Vagina (tissue), 2 donors: Measurements from ENCODE around the gene PTGES3L. TPM values are rescaled to one million over a fixed set of nuclear protein-coding genes. Genes with fewer than 3 reads are reported as not detected.

Source experiments
- DNase-seq, 2 donors: peaks; one replicate each; pipeline ENCODE4 v3.0.0-alpha.2; 2017; ENCODE audit errors: extremely low spot score in 2 of 2
- H3K27ac ChIP-seq: fragments of 200-600 bp; sonication (generic); one replicate; pipeline ENCODE4 v1.5.1; 2019
- H3K27me3 ChIP-seq: fragments of 200-600 bp; sonication (generic); one replicate; pipeline ENCODE4 v1.5.1; 2019
- H3K36me3 ChIP-seq, 2 donors: fragments of 200-600 bp; sonication (generic); one replicate each; pipeline ENCODE4 v1.5.1; 2017 to 2019
- H3K4me1 ChIP-seq: fragments of 200-600 bp; sonication (generic); one replicate; pipeline ENCODE4 v1.5.1; 2019
- H3K4me3 ChIP-seq, 2 donors: fragments of 200-600 bp; sonication (generic); 1 replicate in 1 of 2; 2 replicates in 1 of 2; pipeline ENCODE4 v1.5.1; 2016 to 2019
- H3K9me3 ChIP-seq: fragments of 200-600 bp; sonication (generic); one replicate; pipeline ENCODE4 v1.5.1; 2019
- POLR2A ChIP-seq, 2 donors: fragments of 450-650 bp; IDR thresholded peaks; one replicate each; pipeline ENCODE4 v1.6.1; 2017; ENCODE audit warnings: antibody characterized with exemption in 2 of 2, mild to moderate bottlenecking in 2 of 2, moderate library complexity in 2 of 2
- POLR2AphosphoS5 ChIP-seq, 2 donors: sonication (generic); formaldehyde crosslinking; IDR thresholded peaks; one replicate each; pipeline ENCODE4 v1.9.0; 2017; ENCODE audit warnings: antibody characterized with exemption in 2 of 2, mild to moderate bottlenecking in 2 of 2, low read depth in 1 of 2; ENCODE audit not compliant: insufficient read depth in 1 of 2
- intact Hi-C: fragments of 100-400 bp; cut with DNase I; formaldehyde crosslinking; loops from one replicate; pipeline ENCODE4 v1.15.1; 2023
- total RNA-seq: library from RNA; depleted of rRNA; stranded (reverse); fragments of >200 nt; gene quantifications from one replicate; pipeline ENCODE4 v1.2.3, GENCODE V29; 2016
- TF ChIP-seq, protein P1 (sequence below), 3 experiments: fragments of 450-650 bp in 2 of 3; fragments of 200-600 bp in 1 of 3; sonication (generic) in 1 of 3; IDR thresholded peaks; one replicate each; pipeline ENCODE4 v1.5.1; 2017 to 2019; ENCODE audit warnings: antibody characterized with exemption in 3 of 3, mild to moderate bottlenecking in 2 of 3, moderate library complexity in 2 of 3

The PTGES3L gene
- total RNA-seq, 1 donor from 2014 or later = 1.5 TPM

DNA sequence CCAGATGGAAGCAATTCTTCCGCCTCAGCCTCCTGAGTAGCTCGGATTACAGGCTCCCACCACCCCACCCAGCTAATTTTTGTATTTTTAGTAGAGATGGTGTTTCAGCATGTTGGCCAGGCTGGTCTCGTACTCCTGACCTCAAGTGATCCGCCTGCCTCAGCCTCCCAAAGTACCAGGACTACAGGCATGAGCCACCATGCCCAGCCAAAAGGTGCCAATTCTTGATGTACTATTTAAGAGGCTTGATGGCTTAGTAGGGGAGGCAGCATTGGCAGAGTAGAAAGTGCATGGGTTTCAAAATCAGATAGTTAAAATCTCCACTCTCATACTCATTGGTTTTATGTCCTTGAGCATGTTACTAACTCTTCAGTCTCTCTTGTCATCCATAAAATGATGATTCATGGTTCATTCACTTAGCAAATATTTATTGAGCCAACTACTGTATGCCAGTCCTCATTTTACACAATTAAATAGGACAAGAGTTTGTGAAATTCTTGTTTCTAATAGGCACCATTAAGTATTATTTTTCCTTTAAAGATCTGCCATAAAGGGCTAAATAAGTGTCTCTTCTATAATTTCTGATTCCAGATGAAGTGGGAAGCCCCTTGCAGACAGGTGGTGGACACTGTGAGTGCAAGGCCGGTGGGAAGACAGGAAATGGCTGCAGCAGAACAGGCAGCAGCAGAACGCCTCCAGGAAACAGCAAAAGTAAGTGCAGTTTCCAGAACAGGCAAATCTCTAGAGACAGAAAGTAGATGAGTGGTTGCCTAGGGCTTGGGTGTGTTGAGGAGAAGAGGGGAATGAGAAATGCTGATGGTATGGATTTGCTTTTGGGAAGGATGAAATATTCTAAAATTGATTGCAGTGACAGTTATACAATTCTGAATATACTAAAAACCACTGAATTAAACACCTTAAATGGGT lies 10.1 kb upstream of the PTGES3L start:
- Histone ChIP-seq H3K27ac (no peak overlapping the region), H3K4me1 (no peaks in the 10 kb centered on the region), H3K36me3 (peaks cover 0 to 56% of the 10 kb centered on the region in 2 donors), H3K9me3 (no peaks in the 10 kb centered on the region), H3K27me3 (no peaks in the 10 kb centered on the region), H3K4me3 (no peak overlapping the region)
- TF ChIP-seq POLR2AphosphoS5 (IDR thresholded peaks at IDR 0.05; ENCODE audit: insufficient read depth in 1 of 2, low read depth in 1 of 2) = no peak
- TF ChIP-seq, protein P1, sequence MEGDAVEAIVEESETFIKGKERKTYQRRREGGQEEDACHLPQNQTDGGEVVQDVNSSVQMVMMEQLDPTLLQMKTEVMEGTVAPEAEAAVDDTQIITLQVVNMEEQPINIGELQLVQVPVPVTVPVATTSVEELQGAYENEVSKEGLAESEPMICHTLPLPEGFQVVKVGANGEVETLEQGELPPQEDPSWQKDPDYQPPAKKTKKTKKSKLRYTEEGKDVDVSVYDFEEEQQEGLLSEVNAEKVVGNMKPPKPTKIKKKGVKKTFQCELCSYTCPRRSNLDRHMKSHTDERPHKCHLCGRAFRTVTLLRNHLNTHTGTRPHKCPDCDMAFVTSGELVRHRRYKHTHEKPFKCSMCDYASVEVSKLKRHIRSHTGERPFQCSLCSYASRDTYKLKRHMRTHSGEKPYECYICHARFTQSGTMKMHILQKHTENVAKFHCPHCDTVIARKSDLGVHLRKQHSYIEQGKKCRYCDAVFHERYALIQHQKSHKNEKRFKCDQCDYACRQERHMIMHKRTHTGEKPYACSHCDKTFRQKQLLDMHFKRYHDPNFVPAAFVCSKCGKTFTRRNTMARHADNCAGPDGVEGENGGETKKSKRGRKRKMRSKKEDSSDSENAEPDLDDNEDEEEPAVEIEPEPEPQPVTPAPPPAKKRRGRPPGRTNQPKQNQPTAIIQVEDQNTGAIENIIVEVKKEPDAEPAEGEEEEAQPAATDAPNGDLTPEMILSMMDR (IDR thresholded peaks at IDR 0.05) = no peak
- no peak for TF ChIP-seq POLR2A (IDR thresholded peaks at IDR 0.05)
- no peak for DNase-seq
- intact Hi-C loops = no loop called here

DNA sequence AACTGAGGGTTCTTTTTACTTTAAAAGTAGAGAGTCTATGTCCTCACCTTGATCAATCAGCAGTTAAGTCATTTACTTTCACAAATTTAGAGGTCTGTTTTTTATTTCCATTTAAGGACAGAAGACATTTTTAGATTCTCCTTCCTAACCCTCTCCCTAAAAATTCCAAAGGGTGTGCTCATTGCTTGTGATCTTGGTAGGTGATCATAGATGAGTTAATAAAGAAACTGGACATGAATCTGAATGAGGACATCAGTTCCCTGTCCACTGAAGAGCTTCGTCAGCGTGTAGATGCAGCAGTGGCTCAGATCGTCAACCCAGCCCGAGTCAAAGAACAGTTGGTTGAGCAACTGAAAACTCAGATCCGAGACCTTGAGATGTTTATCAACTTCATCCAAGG lies 9.3 kb upstream of the PTGES3L start:
- TF ChIP-seq POLR2AphosphoS5 (IDR thresholded peaks at IDR 0.05; ENCODE audit: insufficient read depth in 1 of 2, low read depth in 1 of 2) (no peak), POLR2A (IDR thresholded peaks at IDR 0.05) (no peak)
- TF ChIP-seq, protein P1 (IDR thresholded peaks at IDR 0.05) = no peak
- Histone ChIP-seq H3K4me3 (no peak overlapping the region), H3K27ac (no peak overlapping the region), H3K9me3 (no peaks in the 10 kb centered on the region), H3K36me3 (peaks cover 0 to 56% of the 10 kb centered on the region in 2 donors), H3K4me1 (no peaks in the 10 kb centered on the region), H3K27me3 (no peaks in the 10 kb centered on the region)
- no peak for DNase-seq
- intact Hi-C loops = no loop called here

DNA sequence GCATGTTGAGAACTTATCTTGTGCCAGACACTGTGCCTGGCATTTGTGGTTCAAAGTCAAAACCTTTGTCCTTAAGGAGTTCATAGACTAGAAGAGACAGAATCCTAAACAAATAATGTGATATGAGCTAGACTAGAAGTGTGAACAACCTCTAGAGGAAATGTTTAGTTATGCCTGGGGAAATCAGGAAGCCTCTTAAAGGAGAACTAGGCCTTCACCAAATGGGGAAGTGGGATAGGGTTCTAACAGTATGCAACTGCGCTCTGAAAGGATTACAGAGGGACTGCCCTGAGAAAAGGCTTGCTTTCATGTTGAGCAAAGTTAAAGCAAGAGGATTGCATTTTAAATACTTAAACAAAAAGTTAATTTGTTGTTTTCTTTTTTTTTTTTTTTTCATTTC lies 5.3 kb upstream of the PTGES3L start:
- no peak overlapping the region for H3K27ac ChIP-seq
- no peaks in the 10 kb centered on the region for H3K27me3 ChIP-seq
- TF ChIP-seq POLR2AphosphoS5 (IDR thresholded peaks at IDR 0.05; ENCODE audit: insufficient read depth in 1 of 2, low read depth in 1 of 2) (no peak), POLR2A (IDR thresholded peaks at IDR 0.05) (no peak)
- TF ChIP-seq, protein P1 (IDR thresholded peaks at IDR 0.05) = no peak
- DNase-seq = no peak
- peaks cover 17% of the 10 kb centered on the region for H3K4me1 ChIP-seq
- no peaks in the 10 kb centered on the region for H3K9me3 ChIP-seq
- peaks cover 0 to 31% of the 10 kb centered on the region in 2 donors for H3K36me3 ChIP-seq
- intact Hi-C loops = no loop called here
- H3K4me3 ChIP-seq = no peak overlapping the region

DNA sequence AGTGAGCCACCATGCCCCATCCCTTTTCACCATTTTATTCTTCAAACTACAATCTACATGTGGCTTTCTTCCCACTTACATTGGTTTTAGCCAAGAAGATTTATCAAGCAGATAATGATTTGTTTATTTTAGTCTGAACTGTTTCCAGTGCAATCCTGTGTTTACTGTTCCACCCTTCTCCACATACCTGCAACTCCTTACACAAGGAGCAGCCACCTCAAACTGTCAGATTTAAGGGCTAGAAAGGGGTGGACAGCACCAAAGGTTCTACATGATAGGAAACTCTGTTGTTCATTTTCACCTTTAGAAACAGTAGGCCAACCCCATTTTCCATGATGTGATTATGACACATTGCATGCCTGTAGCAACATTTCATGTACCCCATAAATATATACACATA lies 2.4 kb upstream of the PTGES3L start:
- intact Hi-C loops = no loop called here
- Histone ChIP-seq H3K27ac (no peak overlapping the region), H3K4me1 (peaks cover 26% of the 10 kb centered on the region), H3K36me3 (peaks cover 0 to 1% of the 10 kb centered on the region in 2 donors), H3K27me3 (no peaks in the 10 kb centered on the region), H3K9me3 (no peaks in the 10 kb centered on the region), H3K4me3 (no peak overlapping the region)
- TF ChIP-seq POLR2AphosphoS5 (IDR thresholded peaks at IDR 0.05; ENCODE audit: insufficient read depth in 1 of 2, low read depth in 1 of 2) (no peak), POLR2A (IDR thresholded peaks at IDR 0.05) (no peak)
- TF ChIP-seq, protein P1 (IDR thresholded peaks at IDR 0.05) = no peak
- DNase-seq = no peak
